Mucosa of stomach (tissue), 1 donor: ENCODE data around the gene VSX2.
"Not testable (repeated sequence)": the region's sequence is repeated elsewhere in the genome, so short reads cannot be mapped to it uniquely, and the experiment has no call there.

Experiments
- H3K27me3 ChIP-seq: one replicate; pipeline ENCODE4 v1.7.0; 2013; ENCODE audit warnings: mild to moderate bottlenecking, low read length; ENCODE audit not compliant: control insufficient read depth, insufficient read depth
- H3K36me3 ChIP-seq: one replicate; pipeline ENCODE4 v1.7.0; 2013; ENCODE audit warnings: low read length; ENCODE audit not compliant: control insufficient read depth, insufficient read depth
- H3K4me1 ChIP-seq: one replicate; pipeline ENCODE4 v1.7.0; 2013; ENCODE audit warnings: mild to moderate bottlenecking, low read length; ENCODE audit not compliant: control insufficient read depth, insufficient read depth
- H3K4me3 ChIP-seq: one replicate; pipeline ENCODE4 v1.7.0; 2013; ENCODE audit warnings: low read length
- H3K9ac ChIP-seq: one replicate; pipeline ENCODE4 v1.7.0; 2013; ENCODE audit warnings: mild to moderate bottlenecking, low read length, moderate library complexity
- H3K9me3 ChIP-seq: one replicate; pipeline ENCODE4 v1.7.0; 2013; ENCODE audit warnings: mild to moderate bottlenecking, low read length, moderate library complexity; ENCODE audit not compliant: control insufficient read depth
- donor health status: Pancreatic carcinoma.

Gene VSX2

DNA sequence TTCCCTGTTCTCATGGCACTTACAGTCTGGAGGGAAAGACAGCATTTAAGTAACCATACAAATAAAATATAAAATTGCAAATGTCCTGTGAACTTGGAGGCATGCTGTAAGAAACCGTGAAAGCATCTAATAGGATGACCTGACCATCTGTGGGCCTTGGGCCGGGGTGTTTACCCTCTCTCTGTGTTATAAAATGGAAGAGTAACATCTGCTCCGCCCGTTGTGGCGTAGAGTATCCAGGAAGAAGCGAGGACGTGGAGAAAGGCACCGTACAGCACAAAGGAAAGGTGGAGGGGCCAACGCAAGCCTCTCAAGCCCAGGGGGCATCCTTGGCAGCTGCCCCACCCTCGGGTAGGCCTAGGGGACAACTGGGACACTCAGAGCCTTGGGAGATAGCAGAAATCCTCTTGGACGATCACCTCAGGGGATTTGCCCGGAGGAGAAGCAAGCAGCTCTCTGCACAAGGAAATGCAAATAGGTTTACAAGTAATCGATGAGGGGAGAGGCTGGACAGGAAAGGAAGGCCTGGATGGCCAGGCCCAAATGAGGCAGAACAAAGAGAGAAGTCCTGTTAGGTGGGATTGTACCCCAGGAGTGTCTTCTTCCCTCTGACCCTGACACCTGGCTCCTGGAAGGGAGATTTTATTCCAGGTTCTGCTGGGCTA is 26.2 kb downstream of the VSX2 start:
- Histone ChIP-seq H3K9me3 (no peaks in the 10 kb centered on the region), H3K4me3 (no peak overlapping the region), H3K4me1 (no peaks in the 10 kb centered on the region), H3K9ac (no peak overlapping the region), H3K36me3 (no peaks in the 10 kb centered on the region), H3K27me3 (no peaks in the 10 kb centered on the region)

DNA sequence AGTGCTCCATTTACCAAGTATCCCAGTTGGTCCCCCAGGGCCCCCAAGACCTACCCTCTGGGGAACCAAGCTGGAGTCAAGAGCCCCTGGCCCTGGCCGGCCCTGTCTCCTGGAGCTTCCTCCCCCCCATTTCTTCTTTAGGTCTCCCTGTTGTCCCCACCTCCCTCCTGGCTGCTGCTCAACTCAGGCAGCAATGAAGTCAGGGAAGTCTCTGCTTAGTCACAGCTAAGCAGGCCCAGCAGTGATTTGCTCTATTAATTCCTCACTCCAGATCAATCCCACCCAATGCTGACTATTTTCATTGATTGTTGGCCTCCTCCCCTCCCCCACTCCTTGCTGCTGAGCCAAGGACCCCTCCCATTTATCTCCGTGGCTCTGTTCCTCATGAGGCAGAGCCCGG is 28.3 kb downstream of the VSX2 start:
- no peaks in the 10 kb centered on the region for H3K27me3 ChIP-seq
- no peaks in the 10 kb centered on the region for H3K4me1 ChIP-seq
- no peaks in the 10 kb centered on the region for H3K36me3 ChIP-seq
- no peaks in the 10 kb centered on the region for H3K9me3 ChIP-seq
- H3K9ac ChIP-seq: no peak overlapping the region
- H3K4me3 ChIP-seq: no peak overlapping the region

DNA sequence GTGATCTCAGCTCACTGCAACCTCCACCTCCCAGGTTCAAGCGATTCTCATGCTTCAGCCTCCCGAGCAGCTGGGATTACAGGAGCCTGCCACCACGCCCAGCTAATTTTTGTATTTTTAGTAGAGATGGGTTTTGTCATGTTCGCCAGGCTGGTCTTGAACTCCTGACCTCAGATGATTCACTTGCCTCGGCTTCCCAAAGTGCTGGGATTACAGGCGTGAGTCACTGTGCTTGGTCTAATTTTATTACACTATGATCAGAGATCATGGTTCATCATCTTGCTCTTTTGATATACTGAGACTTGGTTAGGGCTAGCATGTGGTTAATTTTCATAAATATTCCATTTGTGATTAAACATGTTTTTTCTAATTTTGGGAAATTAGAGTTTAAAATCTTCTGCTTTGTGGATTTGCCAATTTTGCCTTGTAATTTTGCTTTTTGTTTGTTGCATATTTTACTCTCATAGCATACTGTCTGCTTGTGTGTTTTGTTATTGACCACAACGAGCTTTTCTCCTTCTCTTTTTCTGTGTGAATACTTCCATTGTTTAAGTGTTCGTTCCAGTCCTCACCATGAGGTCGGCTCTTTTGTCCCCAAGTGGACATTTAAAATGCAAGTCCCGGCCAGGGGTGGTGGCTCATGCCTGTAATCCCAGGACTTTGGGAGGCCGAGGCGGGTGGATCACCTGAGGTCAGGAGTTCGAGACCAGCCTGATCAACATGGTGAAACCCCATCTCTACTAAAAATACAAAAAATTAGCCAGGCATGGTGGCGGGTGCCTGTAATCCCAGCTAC is 31.3 kb downstream of the VSX2 start:
- not testable (repeated sequence) for H3K9me3 ChIP-seq, H3K27me3 ChIP-seq, H3K4me3 ChIP-seq, H3K9ac ChIP-seq, H3K36me3 ChIP-seq, H3K4me1 ChIP-seq

DNA sequence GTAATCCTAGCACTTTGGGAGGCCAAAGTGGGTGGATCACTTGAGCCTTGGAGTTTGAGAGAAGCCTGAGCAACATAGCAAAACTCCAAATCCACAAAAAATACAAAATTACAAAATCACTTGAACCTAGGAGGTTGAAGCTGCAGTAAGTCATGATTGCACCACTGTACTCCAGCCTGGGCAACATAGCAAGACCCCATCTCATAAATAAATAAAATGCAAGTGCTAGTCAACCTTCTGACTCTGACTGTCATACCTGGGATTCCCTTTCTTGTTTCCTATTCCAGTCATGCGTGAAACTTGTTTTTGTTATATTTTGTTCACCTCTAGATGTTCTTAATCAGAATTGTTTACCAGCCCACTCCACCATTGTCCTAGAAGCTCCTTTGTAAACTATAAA is 32.1 kb downstream of the VSX2 start:
- H3K4me3 ChIP-seq: no peak overlapping the region
- H3K36me3 ChIP-seq: no peaks in the 10 kb centered on the region
- H3K9me3 ChIP-seq: no peaks in the 10 kb centered on the region
- no peaks in the 10 kb centered on the region for H3K27me3 ChIP-seq
- no peaks in the 10 kb centered on the region for H3K4me1 ChIP-seq
- H3K9ac ChIP-seq: no peak overlapping the region

DNA sequence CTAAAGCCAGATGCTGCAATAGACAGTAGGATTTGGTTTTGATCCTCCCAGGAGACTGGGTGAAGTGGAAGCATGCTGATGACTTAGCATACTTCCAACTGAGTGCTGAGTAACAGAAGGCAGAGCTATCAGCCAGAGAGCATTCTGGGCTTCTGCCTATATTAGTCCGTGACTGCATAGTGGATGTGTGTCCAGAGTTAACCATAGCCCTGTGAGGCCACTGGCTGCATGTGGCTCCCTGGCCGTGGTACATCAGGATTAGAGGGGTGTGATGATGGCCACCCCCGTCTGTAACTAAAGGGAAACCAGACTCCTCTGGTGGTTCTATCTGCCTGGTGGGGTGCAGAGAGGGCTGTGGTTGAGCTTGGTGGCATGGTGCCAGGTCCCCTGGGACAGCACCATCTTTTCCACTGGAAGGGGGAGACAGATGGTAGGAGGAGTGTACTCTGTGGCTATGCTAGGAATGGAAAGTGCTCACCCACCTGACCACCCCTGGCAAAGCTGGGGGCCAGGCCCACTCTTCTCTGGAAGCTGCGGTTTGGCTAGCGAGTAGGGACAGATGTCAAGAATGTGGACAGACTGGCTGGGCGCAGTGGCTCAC is 36.1 kb downstream of the VSX2 start:
- Histone ChIP-seq H3K9me3 (no peaks in the 10 kb centered on the region), H3K4me1 (no peaks in the 10 kb centered on the region), H3K9ac (no peak overlapping the region), H3K27me3 (no peaks in the 10 kb centered on the region), H3K4me3 (no peak overlapping the region), H3K36me3 (no peaks in the 10 kb centered on the region)

DNA sequence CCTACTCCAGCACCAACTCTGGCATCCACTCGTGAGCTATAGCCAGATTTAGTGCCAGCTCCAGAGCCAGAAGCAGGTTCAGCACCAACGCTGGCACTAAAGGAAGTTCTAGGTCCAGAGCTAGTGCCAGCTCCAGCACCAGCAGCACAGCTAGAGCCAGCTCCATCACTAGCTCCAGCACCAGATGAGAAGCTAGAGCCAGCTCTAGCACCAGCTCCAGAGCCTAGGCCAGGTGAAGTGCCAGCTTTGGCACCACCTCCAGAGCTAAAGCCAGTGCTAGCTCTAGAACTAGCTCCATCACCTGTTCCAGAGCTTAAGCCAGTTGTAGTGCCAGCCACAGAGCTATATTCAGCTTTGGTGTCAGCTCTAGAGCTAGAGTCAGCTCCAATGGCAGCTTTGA is 38.8 kb downstream of the VSX2 start:
- Histone ChIP-seq H3K4me1 (no peaks in the 10 kb centered on the region), H3K9ac (no peak overlapping the region), H3K4me3 (no peak overlapping the region), H3K36me3 (no peaks in the 10 kb centered on the region), H3K9me3 (no peaks in the 10 kb centered on the region), H3K27me3 (no peaks in the 10 kb centered on the region)

DNA sequence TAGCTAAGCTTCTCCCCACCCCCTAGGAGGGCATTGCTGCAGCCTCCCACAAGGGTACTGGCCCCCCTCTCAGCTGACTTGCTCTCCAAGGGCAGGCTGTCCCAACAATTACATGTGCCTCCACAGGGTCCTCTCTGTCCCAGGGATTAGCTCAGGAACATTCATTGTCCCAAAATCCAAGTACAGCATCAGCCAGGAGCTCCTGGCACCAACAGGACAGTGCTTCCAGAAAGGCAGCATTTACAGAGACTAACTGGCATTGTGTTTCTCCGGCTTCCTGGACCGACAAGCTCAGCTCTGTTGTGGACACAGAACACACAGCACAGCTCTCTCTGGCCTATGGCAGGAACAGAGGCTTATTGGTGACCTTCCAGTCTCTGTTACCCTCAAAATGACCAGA is 41.8 kb downstream of the VSX2 start:
- H3K4me3 ChIP-seq: no peak overlapping the region
- no peaks in the 10 kb centered on the region for H3K9me3 ChIP-seq
- H3K36me3 ChIP-seq: peaks cover under 1% of the 10 kb centered on the region
- H3K4me1 ChIP-seq: no peaks in the 10 kb centered on the region
- H3K9ac ChIP-seq: no peak overlapping the region
- no peaks in the 10 kb centered on the region for H3K27me3 ChIP-seq

DNA sequence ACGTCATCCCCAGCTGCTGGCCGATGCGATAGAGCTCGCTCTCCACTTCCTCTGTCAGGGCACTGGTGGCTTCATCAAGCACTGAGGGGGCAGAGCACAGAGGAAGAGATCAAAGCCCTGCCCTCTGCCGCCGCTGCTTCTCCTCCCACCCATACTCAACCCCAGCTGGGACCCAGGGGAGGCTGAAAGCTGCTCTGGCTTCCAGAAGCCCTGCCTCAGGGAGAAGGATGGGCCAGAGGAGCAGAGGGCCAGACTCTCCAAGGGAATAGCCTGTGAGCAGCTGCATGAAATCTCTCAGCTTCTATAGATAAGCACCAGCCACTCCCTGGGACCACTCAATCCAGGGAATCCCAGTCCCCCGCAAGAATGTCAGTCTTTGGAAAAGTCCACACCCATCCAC is 47.5 kb downstream of the VSX2 start:
- Histone ChIP-seq H3K4me3 (no peak overlapping the region), H3K27me3 (no peaks in the 10 kb centered on the region), H3K36me3 (peaks cover 12% of the 10 kb centered on the region), H3K9ac (no peak overlapping the region), H3K4me1 (no peaks in the 10 kb centered on the region), H3K9me3 (no peaks in the 10 kb centered on the region)

DNA sequence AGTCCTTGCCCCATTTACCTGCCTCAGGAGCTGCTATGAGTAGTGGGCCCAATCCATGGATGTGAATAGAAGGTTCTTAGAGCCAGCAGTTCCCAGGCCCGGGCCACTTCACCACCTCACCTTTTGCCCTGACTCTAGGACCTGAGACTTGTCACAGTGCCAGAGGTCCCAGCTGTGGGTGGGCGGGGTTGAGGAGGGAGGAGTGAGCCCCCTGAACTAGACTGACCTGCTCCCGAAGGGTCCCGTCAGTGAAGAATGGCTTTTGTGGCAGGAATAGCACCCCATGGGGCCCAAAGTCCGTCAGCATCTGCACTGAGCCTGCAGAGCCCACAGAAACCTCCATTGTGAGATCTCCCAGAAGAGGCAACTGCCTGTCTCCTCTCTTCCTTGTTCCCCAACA is 50.6 kb downstream of the VSX2 start:
- H3K27me3 ChIP-seq: no peaks in the 10 kb centered on the region
- peaks cover 16% of the 10 kb centered on the region for H3K36me3 ChIP-seq
- H3K4me3 ChIP-seq: no peak overlapping the region
- H3K9me3 ChIP-seq: no peaks in the 10 kb centered on the region
- H3K9ac ChIP-seq: no peak overlapping the region
- H3K4me1 ChIP-seq: peaks cover 4% of the 10 kb centered on the region

DNA sequence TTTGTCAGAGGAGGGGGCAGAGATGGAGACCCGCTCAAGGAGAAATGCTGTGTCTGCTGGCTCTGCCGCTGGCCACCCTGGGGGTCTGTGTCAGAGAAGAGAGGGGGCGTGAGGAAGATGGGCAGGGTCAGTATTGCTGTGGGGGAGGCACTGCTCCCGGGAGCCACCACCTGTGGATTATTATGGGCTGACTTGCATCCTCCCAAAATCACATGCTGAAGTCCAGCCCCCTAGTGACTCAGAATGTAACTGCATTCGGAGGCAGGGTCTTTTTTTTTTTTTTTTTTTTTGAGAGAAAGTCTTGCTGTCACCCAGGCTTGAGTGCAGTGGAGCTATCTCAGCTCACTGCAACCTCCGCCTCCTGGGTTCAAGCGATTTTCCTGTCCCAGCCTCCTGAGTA is 51.2 kb downstream of the VSX2 start:
- H3K9me3 ChIP-seq: no peaks in the 10 kb centered on the region
- no peak overlapping the region for H3K4me3 ChIP-seq
- H3K4me1 ChIP-seq: peaks cover 4% of the 10 kb centered on the region
- H3K27me3 ChIP-seq: no peaks in the 10 kb centered on the region
- H3K36me3 ChIP-seq: peaks cover 16% of the 10 kb centered on the region
- H3K9ac ChIP-seq: no peak overlapping the region

DNA sequence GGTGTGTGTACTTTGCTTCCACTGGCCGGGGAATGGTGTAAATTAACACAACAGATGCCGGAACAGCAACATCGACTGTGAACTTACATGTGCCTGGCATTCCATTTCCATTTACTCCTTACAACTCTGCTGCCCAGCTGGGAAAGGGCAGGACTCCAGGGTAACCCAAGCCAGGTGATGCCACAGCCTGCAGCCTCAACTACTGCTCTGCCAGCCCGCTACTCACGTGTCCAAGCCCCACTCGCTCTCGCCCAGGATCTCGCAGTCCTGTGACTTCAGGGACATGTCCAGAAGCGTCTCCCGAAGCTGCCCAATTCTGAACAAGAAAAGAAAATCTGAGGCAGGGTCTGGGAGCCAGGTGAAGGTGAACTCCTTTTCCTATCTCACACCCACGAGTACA is 52.8 kb downstream of the VSX2 start:
- H3K4me3 ChIP-seq: no peak overlapping the region
- H3K36me3 ChIP-seq: peaks cover 22% of the 10 kb centered on the region
- H3K9ac ChIP-seq: no peak overlapping the region
- H3K4me1 ChIP-seq: peaks cover 4% of the 10 kb centered on the region
- no peaks in the 10 kb centered on the region for H3K27me3 ChIP-seq
- no peaks in the 10 kb centered on the region for H3K9me3 ChIP-seq

DNA sequence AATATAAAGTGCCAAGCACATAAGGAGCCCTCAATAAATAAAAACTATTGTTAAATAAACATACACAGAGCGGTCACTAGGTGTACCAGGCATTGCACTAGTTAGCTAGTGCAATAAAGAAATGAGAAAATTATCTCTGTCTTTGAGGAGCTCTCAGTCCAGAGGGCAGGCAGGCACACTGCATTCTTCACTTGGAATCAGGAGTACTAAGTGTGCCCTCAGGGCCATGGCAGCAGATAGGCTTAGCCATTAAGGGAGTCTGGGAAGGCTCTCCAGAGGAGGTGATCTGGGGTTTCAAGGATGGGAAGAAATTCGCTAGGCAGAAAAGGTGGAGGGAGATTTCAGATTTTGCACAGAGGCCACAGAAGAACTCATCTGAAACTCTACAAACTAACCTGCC is 54.4 kb downstream of the VSX2 start:
- H3K4me1 ChIP-seq: peaks cover 4% of the 10 kb centered on the region
- H3K36me3 ChIP-seq: peaks cover 23% of the 10 kb centered on the region
- no peaks in the 10 kb centered on the region for H3K27me3 ChIP-seq
- H3K9me3 ChIP-seq: no peaks in the 10 kb centered on the region
- H3K4me3 ChIP-seq: no peak overlapping the region
- H3K9ac ChIP-seq: no peak overlapping the region
